Natural killer cell (primary cell): ENCODE results near the gene KCNQ2. TPM values are rescaled to one million over a fixed set of nuclear protein-coding genes. Genes with fewer than 3 reads are reported as not detected.

ENCODE experiments used
- ATAC-seq, 3 donors: fragments of 150-1000 bp in 2 of 3; fragments of 200-7000 bp in 1 of 3; cut with Tn5 transposase; 1 replicate in 1 of 3; 2 replicates in 2 of 3; pipeline ENCODE4 v1.10.0; 2021; ENCODE audit warnings: mild to moderate bottlenecking in 2 of 3, moderate library complexity in 2 of 3
- DNase-seq, 2 donors: peaks; one replicate each; pipeline versions ENCODE4 v3.0.0 to v3.0.0-alpha.2; 2013 to 2021; ENCODE audit warnings: mixed read lengths in 1 of 2
- H3K27ac ChIP-seq: one replicate; pipeline ENCODE4 v1.5.1; 2013; ENCODE audit warnings: mild to moderate bottlenecking, low read length
- H3K27me3 ChIP-seq: one replicate; pipeline ENCODE4 v1.6.1; 2013; ENCODE audit warnings: low read length; ENCODE audit not compliant: control insufficient read depth, insufficient read depth
- H3K36me3 ChIP-seq: one replicate; pipeline ENCODE4 v1.6.1; 2013; ENCODE audit warnings: low read length; ENCODE audit not compliant: control insufficient read depth, insufficient read depth
- H3K4me1 ChIP-seq: one replicate; pipeline ENCODE4 v1.6.1; 2013; ENCODE audit warnings: low read length; ENCODE audit not compliant: control insufficient read depth, insufficient read depth
- H3K4me3 ChIP-seq: one replicate; pipeline ENCODE4 v1.5.1; 2013; ENCODE audit warnings: low read length
- H3K9me3 ChIP-seq: one replicate; pipeline ENCODE4 v1.6.1; 2013; ENCODE audit warnings: low read length; ENCODE audit not compliant: control insufficient read depth, insufficient read depth
- H3K27ac Mint-ChIP-seq, 2 donors: one replicate each; pipeline ENCODE4 v1.8.0; 2022; ENCODE audit warnings: mild to moderate bottlenecking in 2 of 2, mixed read lengths in 2 of 2, moderate library complexity in 1 of 2
- H3K27me3 Mint-ChIP-seq, 2 donors: one replicate each; pipeline ENCODE4 v1.8.0; 2022; ENCODE audit warnings: low read depth in 2 of 2, mixed read lengths in 2 of 2
- H3K36me3 Mint-ChIP-seq: one replicate; pipeline ENCODE4 v1.8.0; 2022; ENCODE audit warnings: mixed read lengths
- H3K4me1 Mint-ChIP-seq, 2 donors: one replicate each; pipeline ENCODE4 v1.8.0; 2022; ENCODE audit warnings: mixed read lengths in 2 of 2
- H3K4me3 Mint-ChIP-seq: one replicate; pipeline ENCODE4 v1.8.0; 2022; ENCODE audit warnings: mild to moderate bottlenecking, moderate library complexity, mixed read lengths
- H3K9me3 Mint-ChIP-seq, 2 donors: one replicate each; pipeline ENCODE4 v1.8.0; 2022; ENCODE audit warnings: mixed read lengths in 2 of 2
- WGBS: methylation state at CpG from one replicate; pipeline ENCODE4 v1.1.7; 2013; ENCODE audit warnings: missing lambda C conversion rate; ENCODE audit not compliant: insufficient coverage; 5-methylcytosine and 5-hydroxymethylcytosine counted together
- intact Hi-C: fragments of 100-400 bp; cut with micrococcal nuclease; formaldehyde crosslinking; loops from one replicate; pipeline ENCODE4 v1.14.2; 2022
- total RNA-seq, 4 donors: library from RNA; stranded (reverse); fragments of 120-200 nt in 1 of 4; gene quantifications; one replicate each; pipeline versions ENCODE4 v1.2.3 to v1.2.4, GENCODE V29; 2013 to 2022
- TF ChIP-seq, protein P1 (sequence below): fragments of 200-600 bp; IDR thresholded peaks from one replicate; pipeline ENCODE4 v1.8.0; 2022; ENCODE audit warnings: antibody characterized with exemption

KCNQ2 gene
- total RNA-seq, 3 donors from 2014 or later (not counting 1 experiment from before 2014, with no cell fraction given) = not detected

DNA sequence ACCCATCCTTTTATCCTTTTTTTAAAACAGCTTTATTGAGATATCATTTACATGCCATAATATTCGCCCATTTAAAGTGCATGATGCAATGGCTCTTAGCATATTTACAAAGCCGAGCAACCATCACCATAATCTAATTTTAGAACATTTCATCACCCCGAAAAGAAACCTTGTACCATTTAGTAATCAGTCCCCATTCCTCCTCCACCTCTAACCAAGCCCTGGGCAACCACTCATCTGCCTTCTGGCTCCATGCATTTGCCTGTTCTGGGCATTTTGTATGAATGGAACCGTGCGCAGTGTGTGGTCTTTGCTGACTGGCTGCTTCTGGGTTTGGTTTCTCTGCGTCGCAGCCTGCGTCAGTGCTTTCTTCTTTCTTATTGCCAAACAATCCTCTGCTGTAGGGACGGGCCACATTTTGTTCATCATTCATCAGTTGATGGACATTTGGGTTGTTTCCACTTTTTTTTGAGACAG, 36.7 kb upstream of the KCNQ2 start:
- Histone ChIP-seq H3K4me3 (no peak overlapping the region), H3K9me3 (peaks cover 3% of the 10 kb centered on the region), H3K27ac (no peak overlapping the region), H3K27me3 (peaks cover 11% of the 10 kb centered on the region), H3K36me3 (no peaks in the 10 kb centered on the region), H3K4me1 (no peaks in the 10 kb centered on the region)
- no peaks in the 10 kb centered on the region for H3K36me3 Mint-ChIP-seq
- H3K4me1 Mint-ChIP-seq = no peaks in the 10 kb centered on the region
- 85% methylated on average over 9 of the region's 9 CpGs for WGBS
- no peak overlapping the region for H3K27ac Mint-ChIP-seq
- intact Hi-C loops = no loop called here
- H3K9me3 Mint-ChIP-seq = no peaks in the 10 kb centered on the region
- DNase-seq = no peak
- peaks cover 26 to 42% of the 10 kb centered on the region in 2 donors for H3K27me3 Mint-ChIP-seq
- ATAC-seq = no peak
- H3K4me3 Mint-ChIP-seq = no peak overlapping the region
- TF ChIP-seq, protein P1, sequence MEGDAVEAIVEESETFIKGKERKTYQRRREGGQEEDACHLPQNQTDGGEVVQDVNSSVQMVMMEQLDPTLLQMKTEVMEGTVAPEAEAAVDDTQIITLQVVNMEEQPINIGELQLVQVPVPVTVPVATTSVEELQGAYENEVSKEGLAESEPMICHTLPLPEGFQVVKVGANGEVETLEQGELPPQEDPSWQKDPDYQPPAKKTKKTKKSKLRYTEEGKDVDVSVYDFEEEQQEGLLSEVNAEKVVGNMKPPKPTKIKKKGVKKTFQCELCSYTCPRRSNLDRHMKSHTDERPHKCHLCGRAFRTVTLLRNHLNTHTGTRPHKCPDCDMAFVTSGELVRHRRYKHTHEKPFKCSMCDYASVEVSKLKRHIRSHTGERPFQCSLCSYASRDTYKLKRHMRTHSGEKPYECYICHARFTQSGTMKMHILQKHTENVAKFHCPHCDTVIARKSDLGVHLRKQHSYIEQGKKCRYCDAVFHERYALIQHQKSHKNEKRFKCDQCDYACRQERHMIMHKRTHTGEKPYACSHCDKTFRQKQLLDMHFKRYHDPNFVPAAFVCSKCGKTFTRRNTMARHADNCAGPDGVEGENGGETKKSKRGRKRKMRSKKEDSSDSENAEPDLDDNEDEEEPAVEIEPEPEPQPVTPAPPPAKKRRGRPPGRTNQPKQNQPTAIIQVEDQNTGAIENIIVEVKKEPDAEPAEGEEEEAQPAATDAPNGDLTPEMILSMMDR = no peak

GRCh38 chr20:63508072-63508768, 35.8 kb upstream of the KCNQ2 start:
- Histone ChIP-seq H3K27ac (no peak overlapping the region), H3K36me3 (no peaks in the 10 kb centered on the region), H3K4me3 (no peak overlapping the region), H3K4me1 (no peaks in the 10 kb centered on the region), H3K27me3 (peaks cover 11% of the 10 kb centered on the region), H3K9me3 (peaks cover 3% of the 10 kb centered on the region)
- no peak for ATAC-seq
- H3K27ac Mint-ChIP-seq = no peak overlapping the region
- intact Hi-C loops = no loop called here
- WGBS = 79% methylated on average over 32 of the region's 33 CpGs
- TF ChIP-seq, protein P1 = no peak
- no peak overlapping the region for H3K4me3 Mint-ChIP-seq
- no peaks in the 10 kb centered on the region for H3K36me3 Mint-ChIP-seq
- H3K4me1 Mint-ChIP-seq = no peaks in the 10 kb centered on the region
- H3K27me3 Mint-ChIP-seq = peaks cover 26 to 41% of the 10 kb centered on the region in 2 donors
- H3K9me3 Mint-ChIP-seq = no peaks in the 10 kb centered on the region
- no peak for DNase-seq

DNA sequence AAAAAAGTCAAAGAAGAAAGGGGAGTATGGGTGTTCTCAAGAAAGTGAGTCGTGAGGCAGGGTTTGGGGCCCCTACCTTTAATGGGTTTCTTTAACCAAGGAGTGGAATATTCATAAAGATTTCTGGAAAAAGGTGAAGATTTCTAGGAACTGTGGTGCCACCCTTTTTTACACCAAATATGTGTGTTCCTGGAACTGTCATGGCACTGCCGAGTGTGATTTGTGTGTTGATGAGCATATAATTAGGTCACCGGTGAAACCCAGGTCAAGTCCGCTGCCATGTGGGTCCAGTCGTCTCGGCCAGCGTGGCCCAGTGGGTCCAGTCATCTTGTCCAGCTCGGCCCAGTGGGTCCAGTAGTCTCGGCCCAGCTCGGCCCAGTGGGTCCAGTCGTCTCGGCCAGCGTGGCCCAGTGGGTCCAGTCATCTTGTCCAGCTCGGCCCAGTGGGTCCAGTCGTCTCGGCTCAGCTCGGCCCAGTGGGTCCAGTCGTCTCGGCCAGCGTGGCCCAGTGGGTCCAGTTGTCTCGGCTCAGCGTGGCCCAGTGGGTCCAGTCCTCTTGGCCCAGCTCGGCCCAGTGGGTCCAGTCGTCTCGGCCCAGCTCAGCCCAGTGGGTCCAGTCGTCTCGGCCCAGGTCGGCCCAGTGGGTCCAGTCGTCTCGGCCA, 34.8 kb upstream of the KCNQ2 start:
- H3K9me3 Mint-ChIP-seq = no peaks in the 10 kb centered on the region
- Histone ChIP-seq H3K4me3 (no peak overlapping the region), H3K36me3 (no peaks in the 10 kb centered on the region), H3K27me3 (peaks cover 3% of the 10 kb centered on the region), H3K4me1 (no peaks in the 10 kb centered on the region), H3K27ac (no peak overlapping the region), H3K9me3 (peaks cover 3% of the 10 kb centered on the region)
- TF ChIP-seq, protein P1 = no peak
- intact Hi-C loops = no loop called here
- H3K36me3 Mint-ChIP-seq = no peaks in the 10 kb centered on the region
- 91% methylated on average over 30 of the region's 30 CpGs for WGBS
- DNase-seq (no peak), ATAC-seq (no peak)
- peaks cover 16 to 31% of the 10 kb centered on the region in 2 donors for H3K27me3 Mint-ChIP-seq
- H3K4me1 Mint-ChIP-seq = no peaks in the 10 kb centered on the region
- no peak overlapping the region for H3K27ac Mint-ChIP-seq
- H3K4me3 Mint-ChIP-seq = no peak overlapping the region
